Panc1 (cell line): ENCODE measurements around the gene TGM1. TPM values are rescaled to one million over a fixed set of nuclear protein-coding genes. Genes with fewer than 3 reads are reported as not detected.

Experiments
- ATAC-seq: fragments of 200-7000 bp; cut with Tn5 transposase; 2 replicates; pipeline ENCODE4 v1.9.1; 2020; ENCODE audit warnings: mild to moderate bottlenecking, moderate library complexity
- BruUV-seq: library from RNA; stranded (reverse); fragments of 400-500 nt; replicated peaks from 2 replicates; lab custom pipeline; 2021; lab: Mats Ljungman, UMichigan
- CTCF ChIA-PET: fragments of 300-600 bp; sonication (Branson Sonifier 250); formaldehyde crosslinking; loops from one replicate; lab custom pipeline; 2022; ENCODE audit warnings: antibody characterized with exemption; lab: Charles Lee
- POLR2A ChIA-PET: fragments of 300-600 bp; sonication (Branson Sonifier 250); formaldehyde crosslinking; loops from one replicate; lab custom pipeline; 2022; ENCODE audit warnings: antibody characterized with exemption; lab: Charles Lee
- DNase-seq: peaks from one replicate; pipeline ENCODE4 v3.0.0-alpha.2; 2010; ENCODE audit warnings: low read depth, low spot score
- H3K27ac ChIP-seq: 2 replicates; pipeline ENCODE4 v1.5.1; 2011; ENCODE audit warnings: mild to moderate bottlenecking, low read length, inconsistent platforms
- H3K27me3 ChIP-seq: fragments of 200-500 bp; sonication (Bioruptor generic); 2 replicates; pipeline ENCODE4 v1.6.0; 2014; ENCODE audit warnings: low read length, inconsistent platforms; ENCODE audit not compliant: control insufficient read depth, insufficient read depth
- H3K36me3 ChIP-seq: fragments of 200-500 bp; sonication (Bioruptor generic); 2 replicates; pipeline ENCODE4 v1.5.1; 2014; ENCODE audit warnings: inconsistent platforms, mild to moderate bottlenecking, low read length, moderate library complexity; ENCODE audit not compliant: control insufficient read depth, insufficient read depth
- H3K4me1 ChIP-seq: 2 replicates; pipeline ENCODE4 v1.5.1; 2011; ENCODE audit warnings: inconsistent platforms, mild to moderate bottlenecking, low read length, moderate library complexity; ENCODE audit not compliant: control insufficient read depth, insufficient read depth
- H3K4me3 ChIP-seq, 2 experiments: 2 replicates each; pipeline ENCODE4 v1.5.1; 2011 to 2012; ENCODE audit warnings: low read depth in 2 of 2, low read length in 2 of 2, mild to moderate bottlenecking in 2 of 2, inconsistent platforms in 1 of 2, moderate library complexity in 1 of 2
- H3K9me3 ChIP-seq: fragments of 200-500 bp; sonication (Bioruptor generic); 2 replicates; pipeline ENCODE4 v1.5.1; 2014; ENCODE audit warnings: low read depth, mild to moderate bottlenecking, inconsistent platforms, low read length, moderate library complexity; ENCODE audit not compliant: control insufficient read depth, insufficient read depth
- CTCF ChIP-seq: fragments of 450-650 bp; IDR thresholded peaks from 2 replicates; pipeline ENCODE4 v1.5.1; 2017; ENCODE audit warnings: mild to moderate bottlenecking
- POLR2AphosphoS5 ChIP-seq: IDR thresholded peaks from 2 replicates; pipeline ENCODE4 v1.6.1; 2012; ENCODE audit warnings: mild to moderate bottlenecking, low read depth, low read length, moderate library complexity
- REST ChIP-seq, 2 experiments: IDR thresholded peaks; 2 replicates each; pipeline ENCODE4 v1.6.1; 2011 to 2012; ENCODE audit warnings: low read depth in 2 of 2, control low read depth in 1 of 2, low read length in 1 of 2, mild to moderate bottlenecking in 1 of 2, moderate library complexity in 1 of 2; ENCODE audit not compliant: insufficient read depth in 1 of 2
- SIN3A ChIP-seq: IDR thresholded peaks from 2 replicates; pipeline ENCODE4 v1.6.1; 2012; ENCODE audit warnings: low read depth, mild to moderate bottlenecking, low read length, moderate library complexity, borderline replicate concordance; ENCODE audit not compliant: insufficient read depth
- TCF7L2 ChIP-seq: IDR thresholded peaks from 2 replicates; pipeline ENCODE4 v1.6.1; 2011; ENCODE audit warnings: mild to moderate bottlenecking, low read depth, low read length, inconsistent platforms
- in situ Hi-C: cut with HindIII; loops from 2 replicates; pipeline ENCODE4 v1.10.0; 2016; ENCODE audit warnings: low sequenced_read_pairs, low pct_unique_long_range_greater_than_20kb
- intact Hi-C: fragments of 100-400 bp; cut with micrococcal nuclease; formaldehyde crosslinking; loops from one replicate; pipeline ENCODE4 v1.10.0; 2022; ENCODE audit not compliant: unreplicated experiment
- total RNA-seq: library from RNA; stranded (reverse); gene quantifications from one replicate; pipeline ENCODE4 v1.2.1, GENCODE V29; 2021; ENCODE audit not compliant: unreplicated experiment

TGM1 gene
- total RNA-seq, 1 experiment from 2014 or later = 2.3 TPM

GRCh38 chr14:24309538-24310264, 46.7 kb upstream of the TGM1 start, which contains the start of gene LTB4R2:
TSS of gene LTB4R2 (plus strand) at chr14:24310140. CDS start at chr14:24310665, 525 bp downstream.
- TF ChIP-seq CTCF (no peak), REST (IDR thresholded peaks at IDR 0.05; ENCODE audit: insufficient read depth in 1 of 2, low read depth in 2 of 2, low read length in 1 of 2) (no peak), SIN3A (no peak), POLR2AphosphoS5 (no peak), TCF7L2 (no peak)
- intact Hi-C loops = no loop called here
- no peaks in the 10 kb centered on the region for H3K4me1 ChIP-seq
- ChIA-PET POLR2A (no interaction called here), CTCF (no interaction called here)
- no TSS peak for BruUV-seq
- H3K9me3 ChIP-seq = no peaks in the 10 kb centered on the region
- ATAC-seq = no peak
- no peaks in the 10 kb centered on the region for H3K27me3 ChIP-seq
- no peak within 1 kb of the TSS for H3K4me3 ChIP-seq
- DNase-seq = no peak
- no peak within 1 kb of the TSS for H3K27ac ChIP-seq
- H3K36me3 ChIP-seq = no peaks in the 10 kb centered on the region
- in situ Hi-C loops = no loop called here

GRCh38 chr14:24308342-24309124, 45.6 kb upstream of the TGM1 start:
- H3K27ac ChIP-seq = no peak overlapping the region
- CTCF ChIA-PET = interaction anchor here (0.6 to 1.0 kb wide), 4 partner anchors 123 to 240 kb away, joined by 3 read pairs; no protein-coding TSS in a partner anchor
- H3K4me1 ChIP-seq = no peaks in the 10 kb centered on the region
- ATAC-seq (no peak), DNase-seq (no peak)
- H3K36me3 ChIP-seq = no peaks in the 10 kb centered on the region; the same call in 1 of the 2 replicates
- intact Hi-C loops = no loop called here
- no peak overlapping the region for H3K4me3 ChIP-seq
- TF ChIP-seq REST (IDR thresholded peaks at IDR 0.05; ENCODE audit: insufficient read depth in 1 of 2, low read depth in 2 of 2, low read length in 1 of 2) = no peak
- TF ChIP-seq CTCF = peak; percentile 69
- H3K27me3 ChIP-seq = no peaks in the 10 kb centered on the region
- no TSS peak for BruUV-seq
- POLR2A ChIA-PET = no interaction called here
- H3K9me3 ChIP-seq = no peaks in the 10 kb centered on the region
- in situ Hi-C loops = no loop called here
